Measurements from ENCODE around the gene SDCBP2. TPM values are rescaled to one million over a fixed set of nuclear protein-coding genes. Genes with fewer than 3 reads are reported as not detected.

The SDCBP2 gene
- total RNA-seq, 1 donor from 2014 or later = 1.6 TPM

- Histone ChIP-seq H2AFZ (replicated peaks) (no peak overlapping the region), H4K20me1 (ENCODE audit: low read depth) (no peaks in the 10 kb centered on the region), H3K79me2 (ENCODE audit: low read depth) (no peaks in the 10 kb centered on the region), H3F3A (ENCODE audit: low read depth) (peaks cover 10% of the 10 kb centered on the region), H3K9me3 (ENCODE audit: low read depth) (no peaks in the 10 kb centered on the region), H3K27ac (no peak overlapping the region), H3K36me3 (no peaks in the 10 kb centered on the region), H3K4me2 (peak overlapping the region; percentile 12), H3K9ac (no peak overlapping the region), H3K4me3 (no peak overlapping the region), H3K27me3 (no peaks in the 10 kb centered on the region), H3K4me1 (peaks cover 35% of the 10 kb centered on the region)
- Mint-ChIP-seq H3K4me1 (peaks cover 8% of the 10 kb centered on the region), H3K4me3 (no peak overlapping the region), H3K27ac (no peak overlapping the region), H3K36me3 (no peaks in the 10 kb centered on the region), H3K27me3 (ENCODE audit: insufficient read depth, low read depth) (no peaks in the 10 kb centered on the region), H3K9me3 (no peaks in the 10 kb centered on the region)
- TF ChIP-seq EZH2 (IDR thresholded peaks at IDR 0.05) = no peak
- TF ChIP-seq EZH2phosphoT487 (IDR thresholded peaks at IDR 0.05) = no peak
- TF ChIP-seq CTCF (IDR thresholded peaks at IDR 0.05) = no peak
- no peak for DNase-seq (ENCODE audit: low spot score)
Measured at GRCh38 chr20:1283522-1284510, 45.1 kb downstream of the SDCBP2 start.

- Histone ChIP-seq H3K9ac (no peak overlapping the region), H2AFZ (replicated peaks) (no peak overlapping the region), H3F3A (ENCODE audit: low read depth) (peaks cover 10% of the 10 kb centered on the region), H3K4me3 (no peak overlapping the region), H3K9me3 (ENCODE audit: low read depth) (no peaks in the 10 kb centered on the region), H3K4me1 (peaks cover 35% of the 10 kb centered on the region), H3K36me3 (no peaks in the 10 kb centered on the region), H3K79me2 (ENCODE audit: low read depth) (no peaks in the 10 kb centered on the region), H3K4me2 (no peak overlapping the region), H3K27ac (no peak overlapping the region), H3K27me3 (no peaks in the 10 kb centered on the region), H4K20me1 (ENCODE audit: low read depth) (no peaks in the 10 kb centered on the region)
- TF ChIP-seq EZH2 (IDR thresholded peaks at IDR 0.05) = no peak
- TF ChIP-seq CTCF (IDR thresholded peaks at IDR 0.05) = no peak
- no peak for TF ChIP-seq EZH2phosphoT487 (IDR thresholded peaks at IDR 0.05)
- DNase-seq (ENCODE audit: low spot score) = no peak
- Mint-ChIP-seq H3K36me3 (no peaks in the 10 kb centered on the region), H3K9me3 (no peaks in the 10 kb centered on the region), H3K27ac (no peak overlapping the region), H3K4me1 (peaks cover 8% of the 10 kb centered on the region), H3K27me3 (ENCODE audit: insufficient read depth, low read depth) (no peaks in the 10 kb centered on the region), H3K4me3 (no peak overlapping the region)
Measured at GRCh38 chr20:1282966-1283365, 46.0 kb downstream of the SDCBP2 start.

- Histone ChIP-seq H3K4me1 (peaks cover 32% of the 10 kb centered on the region), H4K20me1 (ENCODE audit: low read depth) (no peaks in the 10 kb centered on the region)
Measured at GRCh38 chr20:1281279-1282057, 47.5 kb downstream of the SDCBP2 start.

More at GRCh38 chr20:1281279-1282057, 47.5 kb downstream of the SDCBP2 start:
- Histone ChIP-seq H3K79me2 (ENCODE audit: low read depth) (no peaks in the 10 kb centered on the region), H3K4me2 (no peak overlapping the region), H3K27ac (no peak overlapping the region), H3K36me3 (no peaks in the 10 kb centered on the region), H3K9ac (no peak overlapping the region), H2AFZ (replicated peaks) (no peak overlapping the region), H3K4me3 (no peak overlapping the region), H3K9me3 (ENCODE audit: low read depth) (no peaks in the 10 kb centered on the region), H3K27me3 (no peaks in the 10 kb centered on the region), H3F3A (ENCODE audit: low read depth) (peaks cover 10% of the 10 kb centered on the region)
- TF ChIP-seq CTCF (IDR thresholded peaks at IDR 0.05) = no peak
- Mint-ChIP-seq H3K4me1 (peaks cover 8% of the 10 kb centered on the region), H3K27me3 (ENCODE audit: insufficient read depth, low read depth) (no peaks in the 10 kb centered on the region), H3K36me3 (no peaks in the 10 kb centered on the region), H3K27ac (no peak overlapping the region), H3K9me3 (no peaks in the 10 kb centered on the region), H3K4me3 (no peak overlapping the region)
- no peak for DNase-seq (ENCODE audit: low spot score)

Data from neural progenitor cell (in vitro differentiated cells).